Keratinocyte (primary cell): Measurements from ENCODE around the gene TRPM3. TPM values are rescaled to one million over a fixed set of nuclear protein-coding genes. Genes with fewer than 3 reads are reported as not detected.

Experiments used
- DNase-seq: peaks from one replicate; pipeline ENCODE4 v3.0.0-alpha.2; 2011; ENCODE audit warnings: low read depth, missing footprints, low spot score
- FAIRE-seq: peaks from 2 replicates; lab custom pipeline; 2011; peaks lifted over from hg19 to GRCh38; lab: Jason Lieb, UNC
- H2AFZ ChIP-seq: 2 replicates; pipeline ENCODE4 v1.6.0; 2012; ENCODE audit warnings: low read length, control low read depth, inconsistent platforms; ENCODE audit not compliant: control insufficient read depth
- H3K27ac ChIP-seq: 2 replicates; pipeline ENCODE4 v1.5.1; 2011; ENCODE audit warnings: low read length; ENCODE audit not compliant: control insufficient read depth, insufficient read depth
- H3K27me3 ChIP-seq: 3 replicates; pipeline ENCODE4 v1.6.0; 2011; ENCODE audit warnings: low read length; ENCODE audit not compliant: control insufficient read depth, insufficient read depth; ENCODE audit errors: extremely low read depth
- H3K36me3 ChIP-seq, 2 experiments: 2 replicates in 1 of 2; 3 replicates in 1 of 2; pipeline ENCODE4 v1.5.1; 2011; ENCODE audit warnings: low read length in 2 of 2, mild to moderate bottlenecking in 1 of 2; ENCODE audit not compliant: control insufficient read depth in 2 of 2, insufficient read depth in 2 of 2; ENCODE audit errors: extremely low read depth in 1 of 2
- H3K4me1 ChIP-seq: 3 replicates; pipeline ENCODE4 v1.5.1; 2011; ENCODE audit warnings: low read length; ENCODE audit not compliant: control insufficient read depth, insufficient read depth; ENCODE audit errors: extremely low read depth
- H3K4me2 ChIP-seq: 3 replicates; pipeline ENCODE4 v1.6.0; 2011; ENCODE audit warnings: low read depth, low read length; ENCODE audit not compliant: control insufficient read depth, insufficient read depth; ENCODE audit errors: extremely low read depth
- H3K4me3 ChIP-seq, 3 experiments: fragments of 200-600 bp in 1 of 3; sonication (generic) in 1 of 3; 2 replicates in 2 of 3; 3 replicates in 1 of 3; pipeline ENCODE4 v1.5.1; 2011 to 2016; ENCODE audit warnings: low read length in 3 of 3, mild to moderate bottlenecking in 3 of 3, control low read depth in 2 of 3, inconsistent platforms in 1 of 3, low read depth in 1 of 3, mixed read lengths in 1 of 3, mixed run types in 1 of 3, moderate library complexity in 1 of 3; ENCODE audit not compliant: control insufficient read depth in 2 of 3, insufficient read depth in 2 of 3; ENCODE audit errors: extremely low read depth in 1 of 3
- H3K79me2 ChIP-seq: 2 replicates; pipeline ENCODE4 v1.6.0; 2012; ENCODE audit warnings: low read length; ENCODE audit not compliant: control insufficient read depth, insufficient read depth
- H3K9ac ChIP-seq: 3 replicates; pipeline ENCODE4 v1.6.0; 2011; ENCODE audit warnings: low read length; ENCODE audit not compliant: control insufficient read depth, insufficient read depth; ENCODE audit errors: extremely low read depth
- H3K9me1 ChIP-seq: 3 replicates; pipeline ENCODE4 v1.6.0; 2011; ENCODE audit warnings: low read length; ENCODE audit not compliant: control insufficient read depth, insufficient read depth; ENCODE audit errors: extremely low read depth
- H3K9me3 ChIP-seq: 2 replicates; pipeline ENCODE4 v1.5.1; 2012; ENCODE audit warnings: low read depth, low read length; ENCODE audit not compliant: control insufficient read depth
- H4K20me1 ChIP-seq: 3 replicates; pipeline ENCODE4 v1.6.0; 2011; ENCODE audit warnings: low read length; ENCODE audit not compliant: control insufficient read depth, insufficient read depth; ENCODE audit errors: extremely low read depth
- EZH2 ChIP-seq: IDR thresholded peaks from one replicate; pipeline ENCODE4 v1.6.1; 2012; ENCODE audit warnings: inconsistent platforms, mild to moderate bottlenecking, low read length, moderate library complexity
- dilution Hi-C: fragments of 300-500 bp; cut with MboI; formaldehyde crosslinking; loops from one replicate; pipeline ENCODE4 v1.7.0; 2020; ENCODE audit warnings: low sequenced_read_pairs; ENCODE audit not compliant: extremely low pct_ligation_motif_present
- polyA plus RNA-seq, 5 experiments: library from polyadenylated mRNA; depleted of rRNA in 3 of 5; stranded (reverse) in 3 of 5; stranded (forward) in 1 of 5; unstranded in 1 of 5; fragments of >200 nt; gene quantifications; 1 replicate in 1 of 5; 2 replicates in 3 of 5; 3 replicates in 1 of 5; pipeline versions ENCODE4 v1.2.1 to v1.2.3, GENCODE V29; 2011 to 2012; ENCODE audit warnings: missing spikeins in 2 of 5, low read depth in 1 of 5, low replicate concordance in 1 of 5
- TF ChIP-seq, protein P1 (sequence below), 3 experiments: IDR thresholded peaks in 1 of 3; conservative IDR thresholded peaks in 1 of 3; optimal IDR thresholded peaks in 1 of 3; 2 replicates in 2 of 3; 3 replicates in 1 of 3; pipeline versions ENCODE3 to v1.5.1; 2011; ENCODE audit warnings: low read length in 3 of 3, mild to moderate bottlenecking in 3 of 3, moderate library complexity in 2 of 3, control low read depth in 1 of 3, inconsistent platforms in 1 of 3; ENCODE audit not compliant: insufficient read depth in 2 of 3; ENCODE audit errors: extremely low read depth in 1 of 3

Gene TRPM3
- polyA plus RNA-seq, 1 donor (not counting 4 experiments of a cell fraction or from before 2014, with no cell fraction given), result 0.03 TPM

DNA sequence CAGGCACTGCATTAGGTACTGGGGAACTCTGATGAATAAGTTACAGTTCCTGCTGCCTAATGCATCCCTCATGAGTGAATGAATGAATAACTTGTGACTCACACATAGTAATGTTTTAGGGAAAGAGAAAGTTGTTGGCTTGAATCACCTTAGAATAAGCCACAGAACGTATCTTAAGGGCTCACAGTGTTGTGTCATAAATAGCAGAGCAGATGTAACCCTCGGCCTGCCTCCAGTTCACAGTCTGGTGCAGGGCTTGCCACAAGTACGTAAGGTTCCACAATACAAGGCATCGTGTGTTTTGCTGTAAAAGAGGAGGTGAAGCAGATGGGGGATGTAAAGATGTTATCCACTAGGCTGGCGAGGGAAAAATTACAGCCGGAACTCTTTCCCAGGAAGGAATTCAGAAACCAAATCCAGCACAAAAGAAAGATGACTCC, 218.7 kb downstream of the TRPM3 start:
- dilution Hi-C loops, result no loop called here

DNA sequence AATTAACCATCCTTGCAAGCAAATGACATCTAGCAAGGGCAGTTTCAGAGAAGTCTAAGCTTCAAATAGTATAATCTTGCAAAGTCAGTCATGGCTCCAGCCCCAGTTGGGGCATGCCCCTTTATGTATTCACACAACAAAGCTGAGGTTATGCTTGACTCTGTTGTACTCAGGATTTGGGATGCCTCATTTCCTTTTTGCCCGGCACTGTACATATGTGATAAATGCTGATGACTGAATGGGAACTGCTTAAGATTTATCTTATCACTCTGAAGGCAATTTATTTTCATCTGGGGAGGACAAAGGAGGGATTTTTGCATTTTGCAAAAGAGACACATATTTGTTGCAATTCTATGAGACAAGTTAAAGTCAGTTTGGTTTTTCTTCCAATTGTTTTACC, 219.2 kb downstream of the TRPM3 start:
- FAIRE-seq, result no peak
- TF ChIP-seq EZH2, result no peak
- dilution Hi-C loops, result no loop called here
- Histone ChIP-seq H3K79me2 (no peaks in the 10 kb centered on the region), H3K4me2 (peak overlapping the region; percentile 65), H4K20me1 (no peaks in the 10 kb centered on the region), H3K36me3 (no peaks in the 10 kb centered on the region), H3K4me3 (peak overlapping the region in 2 of 3 experiments; percentile 35 to 53), H3K9me3 (no peaks in the 10 kb centered on the region), H3K4me1 (peaks cover 27% of the 10 kb centered on the region), H3K27me3 (no peaks in the 10 kb centered on the region), H3K27ac (peak overlapping the region; percentile 78), H3K9ac (peak overlapping the region; percentile 34), H2AFZ (no peak overlapping the region), H3K9me1 (no peaks in the 10 kb centered on the region)
- no peak for DNase-seq

More for the DNA sequence above, 218.7 kb downstream of the TRPM3 start:
- Histone ChIP-seq H4K20me1 (no peaks in the 10 kb centered on the region), H3K27ac (peak overlapping the region; percentile 78), H3K79me2 (no peaks in the 10 kb centered on the region), H3K4me2 (peak overlapping the region; percentile 82), H3K4me3 (peak overlapping the region in 2 of 3 experiments; percentile 2 to 27), H3K9me1 (no peaks in the 10 kb centered on the region), H3K36me3 (no peaks in the 10 kb centered on the region), H3K27me3 (no peaks in the 10 kb centered on the region), H2AFZ (peak overlapping the region; percentile 77), H3K4me1 (peaks cover 27% of the 10 kb centered on the region), H3K9me3 (no peaks in the 10 kb centered on the region), H3K9ac (peak overlapping the region; percentile 58)
- FAIRE-seq (peak; percentile 100), DNase-seq (peak; percentile 91)
- TF ChIP-seq, protein P1, sequence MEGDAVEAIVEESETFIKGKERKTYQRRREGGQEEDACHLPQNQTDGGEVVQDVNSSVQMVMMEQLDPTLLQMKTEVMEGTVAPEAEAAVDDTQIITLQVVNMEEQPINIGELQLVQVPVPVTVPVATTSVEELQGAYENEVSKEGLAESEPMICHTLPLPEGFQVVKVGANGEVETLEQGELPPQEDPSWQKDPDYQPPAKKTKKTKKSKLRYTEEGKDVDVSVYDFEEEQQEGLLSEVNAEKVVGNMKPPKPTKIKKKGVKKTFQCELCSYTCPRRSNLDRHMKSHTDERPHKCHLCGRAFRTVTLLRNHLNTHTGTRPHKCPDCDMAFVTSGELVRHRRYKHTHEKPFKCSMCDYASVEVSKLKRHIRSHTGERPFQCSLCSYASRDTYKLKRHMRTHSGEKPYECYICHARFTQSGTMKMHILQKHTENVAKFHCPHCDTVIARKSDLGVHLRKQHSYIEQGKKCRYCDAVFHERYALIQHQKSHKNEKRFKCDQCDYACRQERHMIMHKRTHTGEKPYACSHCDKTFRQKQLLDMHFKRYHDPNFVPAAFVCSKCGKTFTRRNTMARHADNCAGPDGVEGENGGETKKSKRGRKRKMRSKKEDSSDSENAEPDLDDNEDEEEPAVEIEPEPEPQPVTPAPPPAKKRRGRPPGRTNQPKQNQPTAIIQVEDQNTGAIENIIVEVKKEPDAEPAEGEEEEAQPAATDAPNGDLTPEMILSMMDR (optimal IDR thresholded peaks at IDR 0.05 in 1 of 3, IDR thresholded peaks at IDR 0.05 in 1 of 3, conservative IDR thresholded peaks at IDR 0.05 in 1 of 3; ENCODE audit: extremely low read depth in 1 of 3, insufficient read depth in 2 of 3, low read length in 3 of 3), result no peak
- no peak for TF ChIP-seq EZH2

DNA sequence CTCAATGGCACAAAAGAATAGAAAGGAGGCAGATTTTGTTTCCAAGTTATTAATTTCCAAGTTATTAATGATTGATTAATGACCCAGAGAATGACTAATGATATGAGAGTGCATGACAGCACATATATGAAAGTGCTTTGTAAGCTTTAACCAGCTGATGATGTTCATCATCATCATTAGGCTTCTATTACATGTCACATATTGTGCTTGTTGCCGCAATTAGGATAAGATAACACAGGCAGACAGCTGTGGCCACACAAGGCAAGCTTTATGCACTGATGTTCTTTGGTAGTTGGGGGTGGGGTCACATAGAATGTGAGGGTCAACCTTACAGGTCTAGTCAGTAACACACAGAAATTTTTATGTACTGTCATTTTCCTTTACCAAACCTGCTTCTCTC, 219.7 kb downstream of the TRPM3 start:
- Histone ChIP-seq H4K20me1 (no peaks in the 10 kb centered on the region), H3K27me3 (no peaks in the 10 kb centered on the region), H3K9me3 (no peaks in the 10 kb centered on the region), H3K27ac (peak overlapping the region; percentile 78), H3K9me1 (no peaks in the 10 kb centered on the region), H3K9ac (peak overlapping the region; percentile 34), H2AFZ (no peak overlapping the region), H3K4me1 (peaks cover 27% of the 10 kb centered on the region), H3K4me2 (peak overlapping the region; percentile 65), H3K79me2 (no peaks in the 10 kb centered on the region), H3K4me3 (peak overlapping the region in 2 of 3 experiments; percentile 35 to 53), H3K36me3 (no peaks in the 10 kb centered on the region)
- dilution Hi-C loops, result no loop called here
- TF ChIP-seq EZH2, result no peak
- TF ChIP-seq, protein P1 (optimal IDR thresholded peaks at IDR 0.05 in 1 of 3, IDR thresholded peaks at IDR 0.05 in 1 of 3, conservative IDR thresholded peaks at IDR 0.05 in 1 of 3; ENCODE audit: extremely low read depth in 1 of 3, insufficient read depth in 2 of 3, low read length in 3 of 3), result no peak
- no peak for DNase-seq
- no peak for FAIRE-seq
